ENCODE results near the gene CRB3. TPM values are rescaled to one million over a fixed set of nuclear protein-coding genes. Genes with fewer than 3 reads are reported as not detected.

Gene CRB3
- total RNA-seq, 1 donor from 2014 or later, result not detected

- peaks cover 0 to 16% (median 0%) of the 10 kb centered on the region in 3 donors for H3K27me3 ChIP-seq (ENCODE audit: control insufficient read depth in 3 of 3, insufficient read depth in 3 of 3, low read length in 3 of 3)
- no peaks in the 10 kb centered on the region for H3K36me3 ChIP-seq (ENCODE audit: control insufficient read depth in 3 of 3, insufficient read depth in 3 of 3, low read length in 3 of 3)
- no peak within 1 kb of the TSS for H3K27ac ChIP-seq (ENCODE audit: low read depth, low read length)
- no peaks in the 10 kb centered on the region for H3K4me1 ChIP-seq (ENCODE audit: control insufficient read depth in 3 of 3, insufficient read depth in 3 of 3, low read length in 3 of 3)
- H3K9me3 ChIP-seq (ENCODE audit: control insufficient read depth in 3 of 3, low read length in 3 of 3), result no peaks in the 10 kb centered on the region
- H3K4me3 ChIP-seq (ENCODE audit: low read length in 3 of 3), result no peak within 1 kb of the TSS
- H3K9ac ChIP-seq (ENCODE audit: low read depth in 1 of 3, low read length in 3 of 3), result no peak within 1 kb of the TSS
These were observed 30.4 kb upstream of the CRB3 start, which contains the start of gene SLC25A41 for GRCh38 chr19:6433663-6434062. Gene SLC25A41 (minus strand): TSS chr19:6433763. CDS start chr19:6433693, 70 bp downstream.

GRCh38 chr19:6439743-6440142 is 24.3 kb upstream of the CRB3 start:
- H3K4me3 ChIP-seq (ENCODE audit: low read length in 3 of 3), result no peak overlapping the region
- H3K36me3 ChIP-seq (ENCODE audit: control insufficient read depth in 3 of 3, insufficient read depth in 3 of 3, low read length in 3 of 3), result no peaks in the 10 kb centered on the region
- no peaks in the 10 kb centered on the region for H3K27me3 ChIP-seq (ENCODE audit: control insufficient read depth in 3 of 3, insufficient read depth in 3 of 3, low read length in 3 of 3)
- no peak overlapping the region for H3K9ac ChIP-seq (ENCODE audit: low read depth in 1 of 3, low read length in 3 of 3)
- no peaks in the 10 kb centered on the region for H3K4me1 ChIP-seq (ENCODE audit: control insufficient read depth in 3 of 3, insufficient read depth in 3 of 3, low read length in 3 of 3)
- no peaks in the 10 kb centered on the region for H3K9me3 ChIP-seq (ENCODE audit: control insufficient read depth in 3 of 3, low read length in 3 of 3)
- H3K27ac ChIP-seq (ENCODE audit: low read depth, low read length), result no peak overlapping the region

GRCh38 chr19:6440905-6441304 is 23.2 kb upstream of the CRB3 start:
- Histone ChIP-seq H3K9me3 (ENCODE audit: control insufficient read depth in 3 of 3, low read length in 3 of 3) (no peaks in the 10 kb centered on the region), H3K9ac (ENCODE audit: low read depth in 1 of 3, low read length in 3 of 3) (no peak overlapping the region), H3K27ac (ENCODE audit: low read depth, low read length) (no peak overlapping the region), H3K4me3 (ENCODE audit: low read length in 3 of 3) (no peak overlapping the region), H3K36me3 (ENCODE audit: control insufficient read depth in 3 of 3, insufficient read depth in 3 of 3, low read length in 3 of 3) (peaks cover under 1 to 5% (median 2%) of the 10 kb centered on the region in 3 donors), H3K27me3 (ENCODE audit: control insufficient read depth in 3 of 3, insufficient read depth in 3 of 3, low read length in 3 of 3) (no peaks in the 10 kb centered on the region), H3K4me1 (ENCODE audit: control insufficient read depth in 3 of 3, insufficient read depth in 3 of 3, low read length in 3 of 3) (no peaks in the 10 kb centered on the region)

- Histone ChIP-seq H3K36me3 (ENCODE audit: control insufficient read depth in 3 of 3, insufficient read depth in 3 of 3, low read length in 3 of 3) (peaks cover 6 to 14% (median 10%) of the 10 kb centered on the region in 3 donors), H3K4me1 (ENCODE audit: control insufficient read depth in 3 of 3, insufficient read depth in 3 of 3, low read length in 3 of 3) (no peaks in the 10 kb centered on the region), H3K27ac (ENCODE audit: low read depth, low read length) (no peak overlapping the region), H3K27me3 (ENCODE audit: control insufficient read depth in 3 of 3, insufficient read depth in 3 of 3, low read length in 3 of 3) (no peaks in the 10 kb centered on the region), H3K4me3 (ENCODE audit: low read length in 3 of 3) (no peak overlapping the region), H3K9me3 (ENCODE audit: control insufficient read depth in 3 of 3, low read length in 3 of 3) (no peaks in the 10 kb centered on the region), H3K9ac (ENCODE audit: low read depth in 1 of 3, low read length in 3 of 3) (no peak overlapping the region)
These were observed 21.9 kb upstream of the CRB3 start for GRCh38 chr19:6442087-6442688.

- Histone ChIP-seq H3K27me3 (ENCODE audit: control insufficient read depth in 3 of 3, insufficient read depth in 3 of 3, low read length in 3 of 3) (no peaks in the 10 kb centered on the region), H3K4me3 (ENCODE audit: low read length in 3 of 3) (no peak overlapping the region), H3K36me3 (ENCODE audit: control insufficient read depth in 3 of 3, insufficient read depth in 3 of 3, low read length in 3 of 3) (peaks cover 6 to 14% (median 10%) of the 10 kb centered on the region in 3 donors), H3K9ac (ENCODE audit: low read depth in 1 of 3, low read length in 3 of 3) (no peak overlapping the region), H3K4me1 (ENCODE audit: control insufficient read depth in 3 of 3, insufficient read depth in 3 of 3, low read length in 3 of 3) (no peaks in the 10 kb centered on the region), H3K27ac (ENCODE audit: low read depth, low read length) (no peak overlapping the region), H3K9me3 (ENCODE audit: control insufficient read depth in 3 of 3, low read length in 3 of 3) (no peaks in the 10 kb centered on the region)
These were observed 20.1 kb upstream of the CRB3 start for GRCh38 chr19:6443986-6444385.

GRCh38 chr19:6446452-6446851 is 17.6 kb upstream of the CRB3 start:
- Histone ChIP-seq H3K27ac (ENCODE audit: low read depth, low read length) (no peak overlapping the region), H3K27me3 (ENCODE audit: control insufficient read depth in 3 of 3, insufficient read depth in 3 of 3, low read length in 3 of 3) (no peaks in the 10 kb centered on the region), H3K4me3 (ENCODE audit: low read length in 3 of 3) (no peak overlapping the region), H3K9me3 (ENCODE audit: control insufficient read depth in 3 of 3, low read length in 3 of 3) (no peaks in the 10 kb centered on the region), H3K9ac (ENCODE audit: low read depth in 1 of 3, low read length in 3 of 3) (no peak overlapping the region), H3K36me3 (ENCODE audit: control insufficient read depth in 3 of 3, insufficient read depth in 3 of 3, low read length in 3 of 3) (peaks cover 8 to 22% (median 19%) of the 10 kb centered on the region in 3 donors), H3K4me1 (ENCODE audit: control insufficient read depth in 3 of 3, insufficient read depth in 3 of 3, low read length in 3 of 3) (no peaks in the 10 kb centered on the region)

GRCh38 chr19:6448045-6448444 is 16.0 kb upstream of the CRB3 start:
- Histone ChIP-seq H3K27me3 (ENCODE audit: control insufficient read depth in 3 of 3, insufficient read depth in 3 of 3, low read length in 3 of 3) (no peaks in the 10 kb centered on the region), H3K27ac (ENCODE audit: low read depth, low read length) (no peak overlapping the region), H3K4me3 (ENCODE audit: low read length in 3 of 3) (no peak overlapping the region), H3K4me1 (ENCODE audit: control insufficient read depth in 3 of 3, insufficient read depth in 3 of 3, low read length in 3 of 3) (no peaks in the 10 kb centered on the region), H3K9me3 (ENCODE audit: control insufficient read depth in 3 of 3, low read length in 3 of 3) (no peaks in the 10 kb centered on the region), H3K9ac (ENCODE audit: low read depth in 1 of 3, low read length in 3 of 3) (no peak overlapping the region), H3K36me3 (ENCODE audit: control insufficient read depth in 3 of 3, insufficient read depth in 3 of 3, low read length in 3 of 3) (peaks cover 23 to 29% (median 23%) of the 10 kb centered on the region in 3 donors)

- Histone ChIP-seq H3K9me3 (ENCODE audit: control insufficient read depth in 3 of 3, low read length in 3 of 3) (peaks cover 0 to 5% (median 3%) of the 10 kb centered on the region in 3 donors), H3K36me3 (ENCODE audit: control insufficient read depth in 3 of 3, insufficient read depth in 3 of 3, low read length in 3 of 3) (peaks cover 38 to 49% (median 41%) of the 10 kb centered on the region in 3 donors), H3K9ac (ENCODE audit: low read depth in 1 of 3, low read length in 3 of 3) (no peak overlapping the region), H3K27me3 (ENCODE audit: control insufficient read depth in 3 of 3, insufficient read depth in 3 of 3, low read length in 3 of 3) (no peaks in the 10 kb centered on the region), H3K27ac (ENCODE audit: low read depth, low read length) (no peak overlapping the region), H3K4me3 (ENCODE audit: low read length in 3 of 3) (no peak overlapping the region), H3K4me1 (ENCODE audit: control insufficient read depth in 3 of 3, insufficient read depth in 3 of 3, low read length in 3 of 3) (no peaks in the 10 kb centered on the region)
These were observed 13.9 kb upstream of the CRB3 start for GRCh38 chr19:6450166-6450565.

GRCh38 chr19:6451583-6452222 is 12.4 kb upstream of the CRB3 start:
- H3K27me3 ChIP-seq (ENCODE audit: control insufficient read depth in 3 of 3, insufficient read depth in 3 of 3, low read length in 3 of 3), result no peaks in the 10 kb centered on the region
- H3K9ac ChIP-seq (ENCODE audit: low read depth in 1 of 3, low read length in 3 of 3), result no peak overlapping the region
- no peak overlapping the region for H3K4me3 ChIP-seq (ENCODE audit: low read length in 3 of 3)
- no peak overlapping the region for H3K27ac ChIP-seq (ENCODE audit: low read depth, low read length)
- no peaks in the 10 kb centered on the region for H3K4me1 ChIP-seq (ENCODE audit: control insufficient read depth in 3 of 3, insufficient read depth in 3 of 3, low read length in 3 of 3)
- H3K9me3 ChIP-seq (ENCODE audit: control insufficient read depth in 3 of 3, low read length in 3 of 3), result peaks cover 0 to 5% (median 3%) of the 10 kb centered on the region in 3 donors
- H3K36me3 ChIP-seq (ENCODE audit: control insufficient read depth in 3 of 3, insufficient read depth in 3 of 3, low read length in 3 of 3), result peaks cover 38 to 48% (median 41%) of the 10 kb centered on the region in 3 donors

GRCh38 chr19:6452223-6452614 is 11.9 kb upstream of the CRB3 start:
- no peak overlapping the region for H3K27ac ChIP-seq (ENCODE audit: low read depth, low read length)
- H3K9ac ChIP-seq (ENCODE audit: low read depth in 1 of 3, low read length in 3 of 3), result no peak overlapping the region
- H3K27me3 ChIP-seq (ENCODE audit: control insufficient read depth in 3 of 3, insufficient read depth in 3 of 3, low read length in 3 of 3), result no peaks in the 10 kb centered on the region
- H3K9me3 ChIP-seq (ENCODE audit: control insufficient read depth in 3 of 3, low read length in 3 of 3), result peaks cover 0 to 5% (median 3%) of the 10 kb centered on the region in 3 donors
- H3K36me3 ChIP-seq (ENCODE audit: control insufficient read depth in 3 of 3, insufficient read depth in 3 of 3, low read length in 3 of 3), result peaks cover 36 to 45% (median 37%) of the 10 kb centered on the region in 3 donors
- H3K4me3 ChIP-seq (ENCODE audit: low read length in 3 of 3), result no peak overlapping the region
- H3K4me1 ChIP-seq (ENCODE audit: control insufficient read depth in 3 of 3, insufficient read depth in 3 of 3, low read length in 3 of 3), result no peaks in the 10 kb centered on the region

All from skeletal muscle tissue (tissue), 4 donors.